NCI-H146 treated with DMSO at 0.1 percent for 48 hours (cell line): ENCODE results near the gene SLC7A1.

Experiments
- DNase-seq: peaks from one replicate; lab custom pipeline; 2025; ENCODE audit not compliant: unreplicated experiment; lab: John Stamatoyannopoulos, UW

The SLC7A1 gene

DNA sequence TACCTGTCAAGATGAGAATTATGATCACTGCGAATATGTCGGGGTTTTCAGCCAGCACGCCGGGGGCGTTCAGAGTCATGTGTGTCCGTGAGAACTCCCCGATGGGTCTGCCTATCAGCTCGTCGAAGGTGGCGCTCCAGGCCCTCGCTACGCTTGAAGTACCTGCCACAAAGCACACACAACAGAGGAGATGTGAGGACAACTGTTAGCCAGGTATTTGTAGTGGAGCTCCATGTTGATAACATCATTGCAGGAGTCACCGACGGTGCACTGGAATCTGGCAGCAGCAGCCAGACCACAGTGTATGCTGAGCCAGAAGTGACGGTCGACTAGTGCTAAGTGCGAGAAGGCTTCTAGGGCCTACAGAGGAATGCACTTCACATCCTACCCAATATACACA lies 62.7 kb downstream of the SLC7A1 start:
- no peak for DNase-seq

DNA sequence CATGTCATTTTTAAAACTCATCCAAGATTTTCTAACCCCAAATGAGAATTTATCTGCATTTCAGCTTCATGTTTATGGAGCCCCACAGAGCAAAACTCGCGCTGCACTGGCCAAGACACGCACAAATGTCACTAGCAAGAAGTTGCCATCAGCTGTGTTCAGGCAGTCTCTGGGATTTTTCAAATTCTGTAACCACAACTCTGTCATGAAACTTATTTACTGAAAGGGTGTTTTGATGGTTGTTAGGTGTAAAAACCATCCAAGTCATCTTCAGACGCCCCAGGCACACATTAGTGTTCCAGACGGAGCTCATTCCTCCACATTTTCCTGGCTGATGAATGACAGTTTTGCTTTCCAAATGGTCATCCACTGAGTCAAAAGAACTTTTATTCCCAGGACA lies 63.4 kb downstream of the SLC7A1 start:
- DNase-seq, result no peak

DNA sequence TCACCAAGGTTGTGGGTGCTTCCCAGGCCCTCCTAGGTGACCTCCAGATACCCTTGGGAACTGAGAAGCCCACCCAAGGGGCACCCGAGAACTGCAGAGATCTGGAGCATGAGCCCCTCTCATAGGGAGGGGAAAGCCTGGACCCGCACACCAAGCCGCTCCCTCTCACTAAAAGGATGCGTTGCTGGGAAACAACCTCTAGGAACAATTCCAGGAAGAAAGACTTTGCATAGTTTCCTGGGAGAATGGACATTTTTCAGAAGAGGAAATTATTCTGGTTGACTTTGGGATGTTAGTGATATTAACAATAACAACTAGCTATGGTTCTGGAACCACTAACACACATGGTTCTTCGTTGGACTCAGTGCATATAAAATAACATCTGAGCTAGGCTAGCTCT lies 64.6 kb downstream of the SLC7A1 start:
- DNase-seq, result no peak

DNA sequence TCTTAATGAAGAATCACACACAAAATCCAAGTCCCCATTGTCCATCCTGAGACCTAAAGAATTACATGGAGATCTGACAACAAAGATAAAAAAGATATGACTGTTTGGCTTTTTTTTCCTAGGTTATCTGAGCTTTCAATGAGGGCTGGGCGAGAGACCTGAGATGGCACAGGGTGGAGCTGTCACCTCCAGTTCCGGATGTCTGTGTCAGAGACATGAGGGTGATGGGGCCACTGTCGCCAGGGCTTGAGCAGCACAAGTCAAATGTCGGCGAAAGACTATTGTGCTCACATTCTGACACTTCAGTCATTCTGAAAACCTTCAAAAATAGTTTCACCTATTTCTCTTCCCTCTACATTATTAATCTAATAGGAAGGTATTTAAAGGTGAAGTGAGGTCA lies 65.7 kb downstream of the SLC7A1 start:
- no peak for DNase-seq

- DNase-seq, result no peak
Measured at GRCh38 chr13:29527916-29528315, 67.6 kb downstream of the SLC7A1 start.

GRCh38 chr13:29527511-29527910 lies 68.0 kb downstream of the SLC7A1 start:
- DNase-seq, result no peak

DNA sequence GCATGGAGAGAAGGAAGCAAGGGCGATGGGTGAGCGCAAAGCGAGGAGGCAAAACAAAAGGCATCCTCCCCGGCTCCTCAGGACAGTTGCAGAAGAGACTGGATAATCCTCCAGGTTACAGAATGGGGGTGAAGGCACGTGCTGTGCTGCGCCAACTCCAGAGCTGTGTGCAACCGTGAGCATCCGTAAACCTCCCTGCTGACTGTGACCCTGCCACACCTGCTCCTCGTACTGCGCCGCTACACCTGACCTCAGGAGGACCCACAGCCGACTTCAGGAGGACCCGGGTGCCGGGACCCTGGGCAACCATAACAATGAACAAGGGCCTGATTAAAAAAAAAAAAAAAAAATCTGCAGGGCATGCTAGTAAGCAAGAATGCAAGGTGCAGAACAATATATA lies 68.7 kb downstream of the SLC7A1 start:
- no peak for DNase-seq

GRCh38 chr13:29525757-29526156 lies 69.7 kb downstream of the SLC7A1 start:
- no peak for DNase-seq

DNA sequence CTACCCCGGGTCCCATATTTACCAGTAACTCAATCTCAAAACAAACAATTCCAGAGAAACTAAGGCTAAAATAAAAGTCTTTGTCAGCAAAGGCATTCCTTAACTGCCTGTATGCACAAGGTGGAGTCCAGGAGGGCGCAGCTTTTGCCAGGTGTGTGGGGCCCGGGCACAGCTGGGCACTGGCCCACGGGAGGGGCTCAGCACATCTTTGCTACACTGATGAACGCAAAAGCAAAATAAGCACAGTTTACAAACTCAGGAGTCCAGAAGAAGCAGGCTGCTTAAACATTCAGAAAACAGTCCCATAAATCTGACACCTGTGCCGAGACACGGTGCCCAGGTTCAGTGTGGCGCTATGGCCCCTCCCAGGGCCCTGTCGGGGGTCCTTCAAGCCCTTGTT lies 70.8 kb downstream of the SLC7A1 start:
- DNase-seq, result no peak

- no peak for DNase-seq
Measured at GRCh38 chr13:29524176-29524575, 71.3 kb downstream of the SLC7A1 start.

DNA sequence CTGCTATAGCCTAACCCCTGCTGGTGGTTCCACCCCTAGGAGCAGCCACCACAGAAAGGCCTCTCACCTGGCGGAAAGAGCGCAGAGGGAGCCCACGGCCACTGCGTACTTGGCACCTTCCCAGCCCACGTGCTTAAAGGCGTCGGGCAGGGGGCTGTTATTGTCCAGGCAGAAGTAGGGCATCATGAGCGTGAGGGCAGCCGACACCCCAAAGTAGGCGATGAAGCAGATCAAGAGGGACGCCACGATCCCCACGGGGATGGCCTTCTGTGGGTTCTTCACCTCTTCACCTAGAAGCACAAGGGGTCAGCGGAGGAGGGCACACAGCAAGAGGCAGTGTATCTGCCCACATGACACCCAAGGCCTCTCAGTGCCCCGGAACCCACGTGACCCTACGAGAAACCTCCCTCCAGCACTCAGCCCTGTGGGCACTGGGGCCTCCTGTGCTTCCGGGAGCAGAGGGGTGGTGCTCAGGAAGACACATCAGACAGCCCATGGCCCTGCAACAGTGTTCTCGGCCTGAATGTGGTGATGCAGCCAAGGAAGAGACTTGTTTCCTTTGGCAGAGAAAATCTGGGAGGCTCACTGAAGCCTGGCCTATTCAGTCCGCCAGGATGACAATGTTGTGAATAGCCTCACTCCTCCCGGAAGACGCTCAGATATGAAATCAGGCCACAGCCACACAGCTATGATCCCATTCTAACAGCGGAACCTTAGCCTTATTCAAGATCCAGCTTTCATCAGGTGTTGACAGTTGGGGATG lies 72.1 kb downstream of the SLC7A1 start:
- no peak for DNase-seq

- DNase-seq, result no peak
Measured at GRCh38 chr13:29522044-29522685, 73.3 kb downstream of the SLC7A1 start.

DNA sequence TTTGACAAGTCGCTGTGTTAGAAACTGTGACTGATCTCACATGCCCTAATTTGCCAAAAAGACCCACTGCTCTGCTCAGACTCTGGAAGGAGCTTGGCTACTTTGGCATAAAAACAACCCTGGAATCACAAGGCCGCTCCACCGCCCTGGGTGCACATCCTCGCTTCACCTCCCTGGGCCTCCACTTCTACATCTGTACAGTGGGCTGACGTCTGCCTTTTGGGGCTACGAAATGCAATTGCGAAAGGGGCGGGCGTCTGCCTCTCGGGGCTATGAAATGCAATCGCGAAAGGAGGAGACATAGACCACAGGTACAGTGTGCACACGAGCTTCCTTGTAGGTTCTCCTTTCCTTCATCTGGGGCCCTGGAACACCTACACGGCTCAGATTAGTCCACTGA lies 74.2 kb downstream of the SLC7A1 start:
- no peak for DNase-seq

GRCh38 chr13:29520671-29521070 lies 74.8 kb downstream of the SLC7A1 start:
- DNase-seq, result no peak

- DNase-seq, result no peak
Measured at GRCh38 chr13:29519921-29520320, 75.6 kb downstream of the SLC7A1 start.

GRCh38 chr13:29516880-29517279 lies 78.6 kb downstream of the SLC7A1 start:
- no peak for DNase-seq

DNA sequence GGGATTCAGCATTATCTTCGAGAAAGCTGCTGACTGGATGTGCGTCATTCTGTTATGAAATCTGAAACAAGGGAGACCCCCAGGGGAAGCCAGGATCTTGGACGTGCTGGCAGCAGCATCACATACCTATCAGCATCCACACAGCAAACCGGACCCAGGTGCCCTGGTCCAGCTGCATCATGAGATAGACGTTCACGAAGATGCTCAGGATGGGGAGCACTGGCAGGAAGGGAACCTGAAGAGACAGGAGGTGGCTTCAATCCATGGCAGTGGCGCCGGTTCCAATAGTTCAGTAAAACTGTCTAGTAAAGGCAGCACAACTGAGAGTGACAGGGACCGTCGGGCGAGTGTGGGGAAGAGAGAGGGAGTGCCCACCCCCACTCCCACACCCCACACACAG lies 79.5 kb downstream of the SLC7A1 start:
- no peak for DNase-seq

DNA sequence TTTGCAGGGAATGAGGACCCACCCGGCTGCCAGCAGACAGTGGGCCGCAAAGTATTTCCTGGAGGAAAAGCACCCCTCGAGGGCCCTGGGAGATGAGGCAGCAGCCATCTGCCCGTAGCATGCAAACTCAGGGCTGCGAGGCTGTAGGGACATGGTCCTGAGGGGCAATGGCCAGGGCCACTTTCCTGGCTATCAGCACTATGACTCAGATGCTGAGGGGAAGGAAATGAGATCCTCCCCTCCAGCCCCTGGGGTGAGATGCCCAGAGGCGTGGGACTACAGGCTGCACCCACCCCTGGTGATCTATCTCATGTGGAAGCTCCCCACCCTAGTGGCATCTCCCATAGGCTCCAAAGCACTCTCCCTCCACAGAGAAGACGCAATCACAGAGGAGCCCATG lies 80.1 kb downstream of the SLC7A1 start:
- DNase-seq, result no peak

- DNase-seq, result no peak
Measured at GRCh38 chr13:29514720-29515310, 80.7 kb downstream of the SLC7A1 start.

DNA sequence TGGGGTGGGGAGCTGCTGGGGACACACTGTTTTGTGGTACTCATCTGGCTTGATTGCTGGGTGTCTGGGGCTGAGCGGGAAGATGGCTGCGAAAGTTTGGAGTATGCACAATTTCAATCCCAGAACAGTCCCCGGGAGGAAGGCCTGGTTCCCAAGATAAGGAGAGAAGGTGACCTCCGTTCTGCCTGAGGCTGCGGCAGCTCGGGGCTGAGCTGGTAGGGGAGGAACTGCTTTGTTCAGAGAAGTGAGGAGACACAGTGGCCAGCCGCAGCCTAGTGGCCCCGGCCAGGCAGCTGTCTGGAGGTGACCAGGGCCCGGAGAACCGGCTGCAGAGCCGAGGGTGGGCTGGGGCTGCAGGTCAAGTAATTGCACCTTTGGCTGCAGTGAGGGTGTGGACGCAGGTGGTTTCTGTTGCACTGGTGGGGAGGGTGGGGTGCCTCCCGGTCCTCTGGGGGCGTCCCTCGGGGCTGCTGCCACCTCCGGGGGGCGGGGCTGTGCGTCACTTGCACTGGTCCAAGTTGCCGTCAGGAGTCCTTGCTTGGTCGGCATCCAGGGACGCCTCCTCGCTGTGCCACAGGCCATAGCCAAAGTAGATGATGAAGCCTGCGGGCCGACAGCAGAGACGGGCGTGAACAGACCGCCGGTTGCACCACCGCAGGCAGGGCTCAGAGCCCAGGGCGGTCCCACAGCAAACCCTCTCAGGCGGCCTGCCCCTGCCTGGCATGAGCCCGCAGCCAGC lies 81.3 kb downstream of the SLC7A1 start:
- no peak for DNase-seq

DNA sequence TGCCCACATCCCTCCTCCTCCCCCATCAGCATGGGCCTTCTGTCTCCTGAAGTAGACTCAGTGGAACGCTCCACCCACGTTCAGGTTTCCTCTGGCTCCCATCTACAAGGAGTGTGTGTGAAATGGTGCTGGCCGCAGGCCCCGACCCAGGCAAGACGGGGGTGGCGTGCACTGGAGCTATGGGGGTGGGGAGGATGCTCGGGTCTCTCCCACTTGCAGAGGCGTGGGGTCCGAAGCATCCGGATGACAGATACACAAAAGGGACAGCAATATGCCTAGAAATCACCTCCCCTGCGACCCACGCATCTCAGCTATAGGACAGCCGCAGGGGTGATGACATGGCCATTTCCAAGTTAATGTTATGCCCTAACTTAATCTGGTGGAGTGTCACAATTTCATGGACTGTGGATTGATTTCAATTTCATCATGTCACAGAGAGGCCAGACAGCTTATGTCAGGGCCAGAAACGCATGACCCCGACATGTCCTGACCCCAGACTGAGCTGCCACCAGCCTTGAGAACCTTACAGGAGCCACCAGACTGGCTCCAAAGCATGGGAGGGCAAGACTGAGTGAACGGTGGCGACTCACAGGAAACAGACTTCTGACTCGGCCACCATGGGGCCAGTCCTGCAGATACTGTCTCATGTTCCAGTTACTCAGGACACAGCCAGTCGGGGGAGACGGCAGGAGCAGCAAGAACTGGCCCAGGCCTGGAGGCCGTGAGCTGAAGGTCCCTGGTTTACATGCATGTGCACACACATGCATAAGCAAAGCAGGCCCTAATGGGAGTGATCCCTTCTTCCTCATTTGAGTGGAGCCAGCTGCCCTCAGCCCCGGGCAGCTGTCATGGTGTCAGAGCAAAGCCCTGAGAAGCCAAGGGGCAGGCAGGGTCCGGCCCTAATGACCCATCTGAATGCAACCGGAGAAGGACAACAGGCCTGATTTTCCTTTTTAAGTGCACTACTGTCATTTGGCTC lies 82.2 kb downstream of the SLC7A1 start:
- DNase-seq, result no peak
